Astrocyte of the cerebellum (primary cell): Measurements from ENCODE around the gene TPD52L1.
A peak's percentile ranks its signal among the peaks of the same experiment; 100 is the strongest.

Experiments
- DNase-seq: peaks from one replicate; pipeline ENCODE4 v3.0.0-alpha.2; 2011; ENCODE audit warnings: low read depth
- H3K4me3 ChIP-seq: 2 replicates; pipeline ENCODE4 v1.5.1; 2011; ENCODE audit warnings: mild to moderate bottlenecking, low read depth, low read length, moderate library complexity
- CTCF ChIP-seq: IDR thresholded peaks from 2 replicates; pipeline ENCODE4 v1.5.1; 2012; ENCODE audit warnings: low read length, low read depth, moderate library complexity, mild to moderate bottlenecking; ENCODE audit errors: missing control alignments
- in situ Hi-C: cut with HindIII; loops from 2 replicates; pipeline ENCODE4 v1.10.0; 2017; ENCODE audit warnings: low sequenced_read_pairs

Gene TPD52L1

DNA sequence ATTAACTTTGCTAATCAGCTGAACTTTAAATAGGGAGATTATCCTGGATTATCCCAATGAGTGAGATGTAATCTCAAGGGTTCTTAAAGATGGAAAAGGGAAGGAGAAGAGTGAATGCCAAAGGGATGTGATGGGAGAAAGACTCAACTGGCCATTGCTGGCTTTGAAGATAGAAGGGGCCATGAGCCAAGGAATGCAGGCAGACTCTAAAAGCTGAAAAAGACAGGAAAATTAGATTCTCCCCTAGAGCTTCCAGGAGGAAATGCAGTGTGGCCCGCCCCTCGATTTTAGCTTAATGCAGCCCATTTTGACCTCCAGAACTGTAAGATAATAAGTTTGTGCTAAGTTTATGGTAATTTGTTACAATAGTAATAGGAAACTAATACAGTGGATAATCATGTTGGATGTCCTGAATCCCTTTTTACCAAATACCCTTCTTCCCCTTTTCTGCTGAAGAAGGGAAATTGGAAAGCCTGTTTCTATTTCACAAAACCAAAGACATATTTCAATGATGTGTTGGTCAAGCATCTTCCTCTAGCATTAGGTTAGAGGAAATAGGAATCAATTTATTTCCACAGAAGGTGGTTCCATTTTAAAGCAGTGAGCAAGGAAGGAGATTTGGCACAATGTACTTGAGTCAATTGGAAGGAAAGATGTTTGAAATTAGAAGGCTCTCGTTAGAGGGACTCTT is 151.5 kb downstream of the TPD52L1 start:
- in situ Hi-C loops: no loop called here
- TF ChIP-seq CTCF: no peak
- DNase-seq: no peak
- no peak overlapping the region for H3K4me3 ChIP-seq

- in situ Hi-C loops: no loop called here
- TF ChIP-seq CTCF: no peak
- no peak overlapping the region for H3K4me3 ChIP-seq
- no peak for DNase-seq
These were observed 153.2 kb downstream of the TPD52L1 start for GRCh38 chr6:125306756-125307149.

GRCh38 chr6:125307150-125307838 is 153.7 kb downstream of the TPD52L1 start:
- no peak for TF ChIP-seq CTCF
- H3K4me3 ChIP-seq: no peak overlapping the region
- in situ Hi-C loops: no loop called here
- DNase-seq: no peak

DNA sequence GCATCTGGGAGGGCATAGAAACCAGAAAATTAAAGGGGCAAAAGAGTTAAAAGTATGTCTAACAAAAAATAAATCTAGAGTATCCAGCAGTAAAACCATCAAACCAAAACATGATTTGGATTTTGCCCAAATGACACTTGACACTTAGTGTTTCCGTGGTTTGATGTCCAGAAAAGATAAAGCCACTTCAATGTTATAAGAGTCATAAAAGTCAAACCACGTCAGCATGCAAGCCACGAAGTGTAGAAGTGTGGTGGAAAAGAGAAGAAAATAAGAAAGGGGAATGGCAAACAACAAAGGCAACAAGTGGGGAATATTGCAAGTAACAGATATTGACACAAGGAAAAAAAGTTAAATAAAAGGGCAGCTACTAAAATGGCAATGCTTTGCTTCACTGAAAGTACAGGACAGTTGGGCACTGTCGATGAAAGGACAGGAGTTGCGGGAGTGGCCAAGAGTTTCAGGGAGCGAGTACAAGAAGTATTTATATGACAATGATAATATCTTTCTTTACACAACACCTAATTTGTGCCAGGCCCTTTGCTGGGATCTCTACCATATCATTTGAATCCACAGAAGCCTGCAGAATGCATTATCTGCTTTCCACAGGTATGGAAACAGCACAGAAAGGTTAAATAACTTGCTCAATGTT is 154.5 kb downstream of the TPD52L1 start:
- in situ Hi-C loops: no loop called here
- TF ChIP-seq CTCF: no peak
- H3K4me3 ChIP-seq: no peak overlapping the region
- DNase-seq: no peak

DNA sequence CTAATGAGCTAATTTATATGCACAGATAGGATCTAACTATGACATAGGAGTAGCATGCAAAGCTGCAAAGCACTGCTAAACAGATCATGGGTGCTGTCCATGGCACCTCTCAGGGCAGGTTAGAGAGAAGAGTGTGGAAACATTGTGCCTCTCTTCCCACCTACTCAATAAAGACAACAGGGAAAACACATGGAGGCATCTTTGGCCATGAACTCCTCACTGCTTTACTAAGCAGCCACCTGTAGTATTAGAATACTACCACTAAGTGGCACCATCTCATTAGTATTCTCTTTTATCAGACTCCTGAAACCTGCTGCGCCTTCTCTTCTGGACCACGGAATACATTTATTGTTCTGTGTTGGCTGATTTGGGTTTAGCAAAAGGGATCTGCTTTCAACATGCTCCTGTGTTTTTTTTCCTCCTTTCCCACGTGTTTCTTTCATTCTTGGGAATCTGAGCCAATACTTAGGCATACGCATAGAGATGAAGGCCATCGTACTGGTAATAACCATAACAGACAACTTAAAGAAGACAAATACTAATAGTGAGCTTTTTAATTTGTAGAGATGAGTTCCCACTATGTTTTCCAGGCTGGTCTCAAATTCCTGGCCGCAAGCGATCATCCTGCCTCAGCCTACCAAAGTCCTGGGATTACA is 157.5 kb downstream of the TPD52L1 start:
- DNase-seq: peak; percentile 54
- in situ Hi-C loops: loop anchor here (5.0 kb wide), 1 partner anchor 441 kb away; no protein-coding TSS in a partner anchor
- peak; percentile 71 for TF ChIP-seq CTCF

GRCh38 chr6:125312478-125312877 is 158.9 kb downstream of the TPD52L1 start:
- DNase-seq: no peak
- H3K4me3 ChIP-seq: no peak overlapping the region
- no peak for TF ChIP-seq CTCF
- in situ Hi-C loops: loop anchor here (5.0 kb wide), 1 partner anchor 440 kb away; no protein-coding TSS in a partner anchor

More for the DNA sequence above, 157.5 kb downstream of the TPD52L1 start:
- H3K4me3 ChIP-seq: no peak overlapping the region
